GM18873 (cell line): ENCODE data around the gene PRM1.

ENCODE experiments used
- ATAC-seq: cut with Tn5 transposase; IDR thresholded peaks from one replicate; pipeline ENCODE4 v1.9.1; 2021; ENCODE audit warnings: mild to moderate bottlenecking, moderate library complexity, moderate number of reproducible peaks; ENCODE audit not compliant: unreplicated experiment, low FRiP score

Gene PRM1

DNA sequence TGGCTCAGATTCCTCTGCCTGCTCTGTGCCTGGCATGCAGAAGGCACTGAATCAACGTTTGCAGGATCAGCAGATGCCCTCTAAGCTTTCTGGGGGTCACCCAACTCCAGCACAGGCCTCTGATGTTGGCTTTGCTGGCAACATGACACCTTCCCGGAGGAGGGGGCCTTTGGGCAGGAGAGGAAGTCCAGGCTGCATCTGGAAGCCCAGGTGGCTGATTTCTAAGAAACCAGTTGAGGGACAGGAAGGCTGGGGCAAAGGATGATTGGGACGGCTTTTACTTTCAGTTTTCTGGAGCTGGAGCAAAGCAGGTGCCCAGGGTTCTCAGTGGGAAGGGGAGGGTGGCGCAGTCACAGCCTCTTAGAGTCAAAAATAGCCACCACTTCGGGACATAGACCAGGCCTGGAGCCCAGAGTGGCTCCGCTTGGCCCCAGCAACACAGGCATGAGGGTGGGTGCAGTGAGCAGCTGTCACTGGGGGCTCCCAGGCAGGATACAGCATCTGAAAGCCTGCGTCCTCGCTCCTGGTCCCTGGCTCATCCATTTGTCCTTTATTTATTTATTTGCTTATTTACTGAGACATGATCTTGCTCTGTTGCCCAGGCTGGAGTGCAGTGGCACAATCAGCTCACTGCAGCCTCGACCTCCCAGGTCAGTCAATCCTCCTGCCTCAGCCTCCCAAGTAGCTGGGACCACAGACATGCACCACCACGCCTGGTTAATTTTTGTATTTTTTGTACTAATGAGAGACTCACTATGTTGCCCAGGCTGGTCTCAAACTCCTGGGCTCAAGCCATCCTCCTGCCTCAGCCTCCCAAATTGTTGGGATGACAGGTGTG is 40.3 kb downstream of the PRM1 start:
- ATAC-seq = no peak

DNA sequence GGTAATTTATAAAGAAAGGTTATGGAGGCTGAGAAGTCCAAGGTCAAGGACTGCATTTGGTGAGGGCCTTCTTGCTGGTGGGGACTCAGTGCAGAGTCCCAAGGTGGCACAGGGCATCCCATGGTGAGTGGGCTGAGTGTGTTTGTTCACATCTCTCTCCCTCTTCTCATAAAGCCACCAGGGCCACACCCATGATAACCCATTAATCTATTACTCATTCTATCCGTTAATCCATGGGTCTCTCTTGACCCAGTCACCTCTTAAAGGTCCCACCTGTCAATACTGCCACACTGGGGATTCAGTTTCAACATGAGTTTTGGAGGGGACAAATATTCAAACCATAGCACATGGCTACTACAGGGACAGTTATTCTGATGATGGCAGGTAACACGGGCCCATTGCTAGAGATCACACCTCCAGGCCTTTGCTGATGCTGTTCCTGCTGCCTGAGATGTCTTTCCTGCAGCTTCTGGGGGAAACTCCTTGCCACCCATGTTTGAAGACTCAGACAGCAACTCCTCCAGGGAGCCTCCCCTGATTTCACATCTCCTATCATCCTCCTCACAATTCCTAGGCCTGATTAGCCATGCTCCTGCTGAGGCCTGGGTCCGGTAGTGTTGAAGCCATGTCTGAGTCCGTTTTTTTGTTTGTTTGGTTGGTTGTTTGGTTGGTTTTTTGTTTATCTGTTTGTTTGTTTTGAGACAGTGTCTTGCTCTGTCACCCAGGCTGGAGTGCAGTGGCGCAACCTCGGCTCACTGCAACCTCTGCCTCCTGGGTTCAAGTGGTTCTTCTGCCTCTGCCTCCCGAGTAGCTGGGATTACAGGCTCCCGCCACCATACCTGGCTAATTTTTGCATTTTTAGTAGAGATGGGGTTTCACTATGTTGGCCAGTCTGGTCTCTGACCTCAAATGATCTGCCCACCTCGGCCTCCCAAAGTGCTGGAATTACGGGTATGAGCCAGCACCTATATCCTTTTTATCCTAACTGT is 41.2 kb downstream of the PRM1 start:
- no peak for ATAC-seq

GRCh38 chr16:11238272-11239202 is 42.6 kb downstream of the PRM1 start:
- no peak for ATAC-seq

DNA sequence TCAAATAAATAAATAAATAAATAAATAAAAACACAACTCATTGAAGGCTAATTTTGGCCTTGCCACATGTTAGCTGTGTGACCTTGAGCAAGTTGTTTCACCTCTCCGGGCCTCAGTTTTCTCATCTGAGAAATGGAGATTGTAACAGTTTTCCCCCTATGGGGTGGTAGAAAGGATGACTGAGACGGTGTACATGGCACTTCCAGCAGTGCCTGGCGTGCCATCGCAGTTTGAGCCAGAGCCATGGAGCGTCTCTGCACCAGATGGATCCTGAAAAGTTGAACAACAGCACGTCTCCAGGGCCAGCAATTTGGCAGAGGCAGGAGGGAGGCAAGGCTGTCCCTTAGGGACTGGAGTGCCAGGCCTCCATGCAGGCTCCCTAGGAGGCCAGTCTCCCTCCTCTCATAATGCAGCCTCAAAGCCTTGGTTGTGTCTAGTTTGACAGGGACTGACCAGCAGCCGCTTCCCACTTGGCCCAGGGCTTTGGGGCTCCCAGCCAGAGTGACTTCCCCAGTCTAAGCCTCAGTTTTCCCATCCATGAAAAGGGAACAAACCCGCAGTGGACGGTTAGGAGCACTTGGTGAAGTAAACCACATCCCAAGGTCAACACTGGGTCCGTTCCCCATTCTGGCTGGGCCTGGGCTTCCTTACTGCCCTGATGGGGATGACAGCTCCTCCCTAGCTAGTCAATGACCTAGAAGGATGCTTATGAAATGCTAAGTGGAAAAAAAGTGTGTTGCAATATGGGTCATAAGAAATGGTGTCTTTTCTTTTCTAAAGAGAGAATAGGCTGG is 44.5 kb downstream of the PRM1 start:
- ATAC-seq = no peak

DNA sequence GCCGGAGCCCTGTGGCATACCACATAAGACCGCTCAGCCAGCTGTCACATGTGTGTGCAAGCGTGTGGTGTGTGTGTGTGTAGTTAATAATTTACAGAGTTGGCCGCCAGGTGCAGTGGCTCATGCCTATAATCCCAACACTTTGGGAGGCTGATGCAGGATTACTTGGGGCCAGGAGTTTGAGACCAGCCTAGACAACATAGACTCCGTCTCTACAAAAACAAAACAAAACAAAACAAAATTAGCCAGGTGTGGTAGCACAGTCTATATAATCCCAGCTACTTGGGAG is 45.5 kb downstream of the PRM1 start:
- ATAC-seq = no peak

- no peak for ATAC-seq
Measured at GRCh38 chr16:11234884-11235702, 46.0 kb downstream of the PRM1 start.

DNA sequence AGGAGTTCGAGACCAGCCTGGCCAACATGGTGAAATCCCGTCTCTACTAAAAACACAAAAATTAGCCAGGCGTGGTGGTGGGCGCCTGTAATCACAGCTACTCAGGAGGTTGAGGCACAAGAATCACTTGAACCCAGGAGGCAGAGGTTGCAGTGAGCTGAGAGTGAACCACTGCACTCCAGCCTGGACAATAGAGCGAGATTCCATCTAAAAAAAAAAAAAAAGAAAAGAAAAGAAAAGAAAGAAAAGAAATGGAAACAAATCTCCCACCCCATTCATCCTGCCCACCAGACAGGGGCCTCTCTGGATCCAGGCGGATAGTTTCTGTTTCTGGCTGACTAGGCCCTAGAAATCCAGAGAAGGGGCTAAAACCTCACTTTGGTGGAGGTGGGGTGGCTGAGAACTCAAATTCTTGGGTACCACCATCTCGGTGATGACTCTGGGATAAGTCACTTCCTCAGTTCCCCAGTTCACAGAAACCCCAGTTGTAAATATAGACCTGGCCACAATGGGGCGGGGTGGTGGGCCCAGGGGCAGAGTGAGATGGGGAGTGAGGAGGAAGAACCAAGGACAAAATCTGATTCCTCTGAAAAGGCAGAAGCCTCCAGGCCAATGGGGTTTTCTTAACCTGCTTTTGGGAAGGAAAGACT is 47.3 kb downstream of the PRM1 start:
- no peak for ATAC-seq

DNA sequence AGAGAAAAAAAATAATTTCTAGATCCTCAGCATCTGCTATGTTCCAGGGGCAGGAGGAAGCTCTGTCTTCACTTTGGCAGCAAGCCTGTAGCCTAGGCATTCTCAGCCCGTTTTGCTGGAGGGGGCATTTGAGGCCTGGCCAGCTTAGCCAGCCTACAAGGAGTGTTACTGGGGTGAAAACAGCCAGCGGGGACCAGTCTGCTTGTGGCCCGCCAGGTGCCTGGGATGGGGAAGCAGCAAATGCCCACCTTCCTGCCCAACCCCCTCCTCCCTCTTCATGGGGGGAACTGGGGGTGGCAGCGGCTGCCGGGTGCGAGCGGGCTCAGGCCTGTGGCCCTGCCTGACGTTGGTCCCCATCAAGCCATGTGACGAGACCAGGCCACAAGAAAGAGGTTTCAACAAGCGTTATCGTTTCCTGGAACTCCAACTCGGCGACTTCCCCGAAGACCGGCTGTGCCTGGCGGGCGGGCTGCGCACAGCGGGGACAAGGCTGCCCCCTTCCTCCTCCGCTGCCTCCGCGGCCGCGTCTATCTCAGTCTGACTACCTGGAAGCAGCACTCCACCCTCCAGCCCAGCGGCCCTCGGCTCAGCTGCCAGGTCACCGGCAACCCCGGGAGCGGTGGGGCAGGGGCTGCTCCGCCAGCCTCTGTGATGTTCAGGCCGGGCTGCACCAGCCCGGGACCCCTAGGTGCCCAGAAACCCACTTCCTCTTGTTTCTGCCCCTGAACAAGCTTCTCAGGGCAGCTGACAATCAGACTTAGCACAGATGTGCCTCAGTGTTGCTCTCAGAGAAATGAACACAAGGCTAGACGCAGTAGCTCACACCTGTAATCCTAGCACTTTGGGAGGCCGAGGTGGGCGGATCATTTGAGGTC is 48.0 kb downstream of the PRM1 start:
- ATAC-seq = peak; percentile 56

GRCh38 chr16:11232302-11232851 is 48.8 kb downstream of the PRM1 start:
- no peak for ATAC-seq

DNA sequence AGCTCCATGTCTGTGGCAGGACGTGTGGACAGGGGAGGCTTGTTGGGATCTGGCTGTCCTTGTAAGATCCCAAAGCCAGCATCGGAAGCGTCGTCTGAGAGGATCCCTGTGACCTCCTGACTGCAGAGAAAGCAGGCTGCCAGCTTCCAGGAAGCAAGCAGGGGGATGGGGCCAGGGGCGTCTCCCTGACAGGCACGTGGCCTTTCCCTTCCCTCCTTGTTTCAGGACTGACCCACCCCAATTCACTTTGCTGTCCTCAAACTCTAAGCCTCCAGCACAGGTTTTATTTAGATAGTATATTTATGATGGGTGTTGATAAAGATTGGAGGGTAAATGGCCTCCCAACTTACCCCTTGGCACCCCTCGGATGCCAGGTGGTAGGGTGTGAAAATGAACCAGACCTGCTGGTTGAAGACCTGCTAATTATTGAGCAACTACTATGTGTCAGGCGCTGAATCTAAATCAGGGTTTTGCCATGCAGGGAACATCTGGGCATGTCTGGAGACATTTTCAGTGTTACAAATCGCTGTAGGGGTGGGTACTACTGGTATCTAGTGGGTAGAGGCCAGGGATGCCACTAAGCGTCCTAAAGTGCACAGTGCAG is 49.7 kb downstream of the PRM1 start:
- no peak for ATAC-seq
